GM08714 (cell line): ENCODE data around the gene ZACN.

Experiments
- H3K4me3 ChIP-seq: fragments of 200-500 bp; sonication (Bioruptor generic); 2 replicates; pipeline ENCODE4 v1.5.1; 2014; ENCODE audit warnings: mild to moderate bottlenecking, low read length, inconsistent platforms
- ZNF274 ChIP-seq: IDR thresholded peaks from 2 replicates; pipeline ENCODE4 v1.6.1; 2012; ENCODE audit warnings: mild to moderate bottlenecking, low read depth, low read length

ZACN gene

GRCh38 chr17:76082326-76083251, 3.6 kb downstream of the ZACN start:
- TF ChIP-seq ZNF274, result no peak
- no peak overlapping the region for H3K4me3 ChIP-seq

DNA sequence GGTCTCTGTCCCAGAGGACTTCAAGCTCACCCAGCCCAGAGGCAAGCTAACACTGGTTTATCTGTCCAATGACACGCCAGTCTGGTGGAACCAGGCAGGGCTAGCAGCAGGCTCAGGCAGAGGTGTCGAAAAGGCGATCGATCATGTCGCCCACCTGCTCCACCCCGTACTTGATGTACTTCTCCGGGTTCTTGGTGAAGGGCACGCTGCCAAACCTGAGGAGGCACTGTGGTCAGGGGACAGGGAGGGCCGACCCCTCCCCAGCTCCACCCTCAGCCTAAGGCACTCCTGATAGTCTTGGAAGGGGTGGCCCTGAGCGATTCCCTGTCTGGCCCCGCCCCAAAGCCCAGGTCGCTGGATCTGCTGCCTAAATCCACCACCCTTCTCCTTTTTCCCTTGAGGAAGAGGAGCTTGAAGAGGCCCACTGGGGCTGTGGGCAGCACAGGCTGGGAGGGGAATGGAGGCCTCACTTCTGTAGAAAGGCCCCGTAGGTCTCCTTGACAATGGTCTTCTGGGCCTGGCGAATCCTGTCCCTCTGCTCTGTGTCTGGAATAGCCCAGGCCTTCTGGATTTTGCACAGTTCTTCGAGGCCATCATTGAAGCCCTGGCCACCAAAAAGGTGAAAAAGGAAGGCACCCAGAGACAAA, 4.7 kb downstream of the ZACN start:
- TF ChIP-seq ZNF274, result no peak
- H3K4me3 ChIP-seq, result no peak overlapping the region

GRCh38 chr17:76085066-76085730, 6.2 kb downstream of the ZACN start:
- no peak for TF ChIP-seq ZNF274
- H3K4me3 ChIP-seq, result no peak overlapping the region

- no peak overlapping the region for H3K4me3 ChIP-seq
- TF ChIP-seq ZNF274, result no peak
Observed at GRCh38 chr17:76085731-76086366, 6.9 kb downstream of the ZACN start.

DNA sequence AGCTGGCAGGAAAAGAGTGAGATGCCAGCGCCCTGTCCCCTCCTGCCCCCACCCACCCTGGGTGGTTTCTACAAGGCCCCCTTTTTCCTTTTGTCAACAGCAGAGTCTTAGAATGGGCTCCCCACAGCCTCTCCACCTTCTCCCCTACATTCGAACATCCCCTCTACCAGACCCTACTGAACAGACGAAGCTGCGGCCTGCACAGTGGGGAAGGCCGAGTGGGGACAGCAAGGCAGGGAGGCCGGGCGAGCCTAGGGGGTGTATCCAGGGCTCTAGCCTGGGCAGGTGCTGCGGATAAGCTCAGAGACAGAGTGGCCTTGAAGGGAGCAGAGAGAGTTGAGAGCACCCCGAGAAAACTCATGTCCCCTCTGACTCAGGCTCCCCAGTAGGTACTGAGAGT, 7.4 kb downstream of the ZACN start:
- H3K4me3 ChIP-seq, result no peak overlapping the region
- no peak for TF ChIP-seq ZNF274

GRCh38 chr17:76087531-76087930, 8.5 kb downstream of the ZACN start:
- no peak overlapping the region for H3K4me3 ChIP-seq
- TF ChIP-seq ZNF274, result no peak

GRCh38 chr17:76088041-76088867, 9.3 kb downstream of the ZACN start:
- no peak for TF ChIP-seq ZNF274
- no peak overlapping the region for H3K4me3 ChIP-seq

- no peak overlapping the region for H3K4me3 ChIP-seq
- no peak for TF ChIP-seq ZNF274
Observed at GRCh38 chr17:76088868-76089576, 10.0 kb downstream of the ZACN start.

DNA sequence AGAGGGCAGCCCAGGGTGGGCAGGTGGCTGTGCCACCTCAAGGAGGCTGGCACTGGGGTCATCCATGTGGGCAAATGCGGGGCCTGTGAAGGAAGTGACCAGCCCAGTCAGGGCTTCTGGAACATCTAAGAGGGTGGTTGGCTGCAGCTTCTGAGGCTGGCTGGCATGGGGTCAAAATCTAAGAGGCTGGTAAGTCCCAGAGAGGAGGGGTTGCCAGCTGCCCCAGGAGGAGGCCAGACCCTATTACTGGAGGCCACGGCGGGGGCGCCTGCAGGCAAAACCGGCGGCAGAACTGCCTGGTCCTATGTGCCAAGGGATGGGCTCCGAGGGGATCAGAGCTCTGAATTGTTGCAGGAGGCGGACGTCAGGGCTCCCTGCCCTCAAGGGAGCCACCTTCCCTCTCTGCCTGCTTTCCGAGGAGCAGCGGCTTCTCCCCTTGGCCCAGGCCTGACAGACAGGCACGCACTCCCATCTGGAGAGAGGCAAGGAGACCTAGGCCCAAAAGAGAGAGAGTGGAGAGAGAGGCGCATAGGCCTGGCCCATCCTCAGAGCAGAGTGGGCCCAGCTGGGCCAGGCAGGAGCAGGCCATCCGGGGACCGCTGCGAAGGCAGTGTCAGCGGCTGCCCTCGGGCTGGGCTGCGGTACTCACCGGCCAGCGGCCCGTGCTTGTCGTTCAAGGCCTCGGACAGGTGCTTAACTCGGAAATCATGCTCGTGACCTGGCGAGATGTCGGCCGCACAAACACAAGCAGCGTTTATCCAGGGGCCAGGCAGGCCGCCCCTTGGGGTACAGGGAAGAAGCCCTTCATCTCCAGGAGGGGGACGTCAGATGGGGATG, 10.9 kb downstream of the ZACN start:
- TF ChIP-seq ZNF274, result no peak
- no peak overlapping the region for H3K4me3 ChIP-seq

GRCh38 chr17:76090517-76091129, 11.6 kb downstream of the ZACN start:
- no peak overlapping the region for H3K4me3 ChIP-seq
- TF ChIP-seq ZNF274, result no peak

DNA sequence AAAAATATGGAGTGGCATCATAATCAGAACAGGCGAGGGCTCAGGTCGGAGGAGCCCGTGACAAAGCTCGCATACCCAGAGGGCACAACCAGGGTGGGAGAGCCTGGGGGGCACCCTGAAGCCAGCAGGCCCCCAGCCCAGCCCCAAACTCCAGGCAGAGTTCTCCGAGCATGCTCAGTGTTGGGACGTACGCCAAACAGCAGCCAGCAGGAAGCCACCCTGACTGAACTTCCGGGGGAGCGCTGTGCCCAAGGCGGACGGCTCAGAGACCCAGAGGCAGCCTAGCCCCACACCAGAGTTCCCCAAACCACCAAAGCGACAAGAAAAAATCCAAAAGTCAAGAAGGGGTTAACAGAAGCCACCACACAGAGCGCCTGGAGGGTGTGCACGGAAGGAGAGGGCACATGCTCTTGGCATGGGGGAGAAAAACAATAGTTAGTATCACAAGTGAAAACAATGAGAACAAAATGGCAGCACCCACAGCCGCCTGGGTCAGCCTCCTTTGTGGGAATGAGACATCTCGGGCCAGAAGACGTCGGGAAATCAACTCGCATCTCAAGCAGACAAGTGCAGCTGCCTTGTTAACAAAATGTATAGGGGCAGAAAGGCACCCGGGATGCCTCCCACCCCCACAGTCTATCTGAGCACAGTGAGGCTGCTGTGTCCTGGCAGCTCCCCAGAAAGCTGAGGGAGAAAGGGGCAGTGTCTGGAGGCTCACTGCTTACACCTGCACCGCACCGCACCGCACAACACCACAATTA, 12.7 kb downstream of the ZACN start:
- H3K4me3 ChIP-seq, result no peak overlapping the region
- TF ChIP-seq ZNF274, result no peak
